AG04449 (cell line): ENCODE data around the gene SNX17.

Experiments used
- CTCF ChIA-PET: fragments of 350-600 bp; formaldehyde crosslinking; extraction: SDS; loops from one replicate; lab custom pipeline; 2021; ENCODE audit warnings: antibody characterized with exemption; lab: Yijun Ruan, JAX
- POLR2A ChIA-PET: fragments of 400-600, 350-600 bp; formaldehyde crosslinking; extraction: SDS; loops from one replicate; lab custom pipeline; 2020; ENCODE audit warnings: antibody characterized with exemption, inconsistent platforms; lab: Yijun Ruan, JAX
- DNase-seq: peaks from one replicate; pipeline ENCODE4 v3.0.0-alpha.2; 2010; ENCODE audit warnings: low read depth, low spot score
- H3K4me3 ChIP-seq: 2 replicates; pipeline ENCODE4 v1.5.1; 2011; ENCODE audit warnings: low read depth, mild to moderate bottlenecking, control low read depth, low read length
- TF ChIP-seq, protein P1 (sequence below): IDR thresholded peaks from one replicate; pipeline ENCODE4 v1.5.1; 2011; ENCODE audit warnings: mild to moderate bottlenecking, moderate library complexity, low read length, control low read depth, inconsistent platforms; ENCODE audit not compliant: insufficient read depth; ENCODE audit errors: missing control alignments

SNX17 gene

DNA sequence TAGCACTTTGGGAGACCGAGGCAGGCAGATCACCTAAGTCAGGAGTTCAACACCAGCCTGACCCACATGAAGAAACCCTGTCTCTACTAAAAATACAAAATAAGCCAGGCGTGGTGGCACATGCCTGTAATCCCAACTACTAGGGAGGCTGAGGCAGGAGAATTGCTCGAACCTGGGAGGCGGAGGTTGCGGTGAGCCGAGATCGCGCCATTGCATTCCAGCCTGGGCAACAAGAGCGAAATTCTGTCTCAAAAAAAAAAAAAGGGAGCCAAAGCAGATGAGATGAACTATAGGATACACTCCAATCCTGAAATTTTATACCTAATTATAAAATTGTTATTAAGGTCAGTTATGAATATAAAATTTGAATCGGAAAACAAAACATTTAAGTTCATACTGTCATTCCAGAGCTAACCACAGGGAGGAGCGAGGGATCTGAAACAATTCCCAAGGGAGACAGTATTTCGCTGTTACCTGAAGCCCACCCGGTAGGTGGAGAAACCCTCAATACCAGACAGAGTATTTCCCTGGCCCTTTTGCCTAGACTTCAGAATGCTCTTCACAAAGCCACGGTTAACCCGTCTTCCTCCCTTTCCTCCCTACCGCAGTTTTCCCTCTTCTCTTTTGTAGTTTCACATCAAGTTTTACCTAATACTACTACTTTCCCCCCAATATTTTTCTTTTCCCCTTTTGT, 37.5 kb downstream of the SNX17 start:
- DNase-seq: no peak
- peak overlapping the region; percentile 88 for H3K4me3 ChIP-seq
- TF ChIP-seq, protein P1, sequence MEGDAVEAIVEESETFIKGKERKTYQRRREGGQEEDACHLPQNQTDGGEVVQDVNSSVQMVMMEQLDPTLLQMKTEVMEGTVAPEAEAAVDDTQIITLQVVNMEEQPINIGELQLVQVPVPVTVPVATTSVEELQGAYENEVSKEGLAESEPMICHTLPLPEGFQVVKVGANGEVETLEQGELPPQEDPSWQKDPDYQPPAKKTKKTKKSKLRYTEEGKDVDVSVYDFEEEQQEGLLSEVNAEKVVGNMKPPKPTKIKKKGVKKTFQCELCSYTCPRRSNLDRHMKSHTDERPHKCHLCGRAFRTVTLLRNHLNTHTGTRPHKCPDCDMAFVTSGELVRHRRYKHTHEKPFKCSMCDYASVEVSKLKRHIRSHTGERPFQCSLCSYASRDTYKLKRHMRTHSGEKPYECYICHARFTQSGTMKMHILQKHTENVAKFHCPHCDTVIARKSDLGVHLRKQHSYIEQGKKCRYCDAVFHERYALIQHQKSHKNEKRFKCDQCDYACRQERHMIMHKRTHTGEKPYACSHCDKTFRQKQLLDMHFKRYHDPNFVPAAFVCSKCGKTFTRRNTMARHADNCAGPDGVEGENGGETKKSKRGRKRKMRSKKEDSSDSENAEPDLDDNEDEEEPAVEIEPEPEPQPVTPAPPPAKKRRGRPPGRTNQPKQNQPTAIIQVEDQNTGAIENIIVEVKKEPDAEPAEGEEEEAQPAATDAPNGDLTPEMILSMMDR: peak; percentile 48
- POLR2A ChIA-PET: no interaction called here
- CTCF ChIA-PET: interaction anchor here (0.7 to 6.1 kb wide), 10 partner anchors 10 to 275 kb away, joined by 3 to 57 read pairs (median 4); partner anchors contain the start of genes IFT172 and NRBP1

DNA sequence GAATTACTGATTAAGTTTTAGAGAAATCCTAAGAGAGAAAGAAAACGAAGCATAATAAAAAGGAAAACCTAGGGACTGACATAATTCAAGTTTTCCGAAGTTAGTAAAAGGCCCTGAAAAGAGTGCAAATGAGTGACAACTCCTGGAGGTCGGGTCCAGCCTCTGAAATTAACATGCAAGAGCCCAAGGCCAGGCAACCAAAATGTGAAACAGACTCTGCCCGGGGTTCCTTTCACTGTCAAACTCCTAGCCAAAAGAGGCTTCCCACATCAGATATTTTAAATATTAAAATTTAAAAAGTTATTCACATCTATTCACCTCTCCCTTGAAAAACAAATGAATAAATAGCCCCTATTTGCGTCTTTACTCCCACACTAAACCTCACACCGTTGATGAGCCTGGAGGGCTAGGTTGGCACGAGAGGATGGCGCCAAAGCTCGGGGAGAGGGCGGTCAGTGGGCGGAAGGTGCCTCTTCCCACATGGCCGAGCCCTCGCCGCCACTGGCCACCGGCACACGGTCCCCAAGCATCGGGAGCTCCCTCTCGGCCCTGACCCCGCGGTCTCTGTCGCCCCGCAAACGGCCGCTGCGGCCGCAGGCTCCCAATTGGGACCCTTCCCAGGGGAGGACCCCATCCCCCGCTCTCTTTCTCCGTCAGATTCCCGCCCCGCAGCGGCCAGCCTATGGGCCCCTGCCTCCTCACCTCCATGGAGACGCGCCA, 38.3 kb downstream of the SNX17 start:
- ChIA-PET CTCF (interaction anchor here (1.0 to 6.1 kb wide), 9 partner anchors 11 to 274 kb away, joined by 3 to 57 read pairs (median 5); partner anchors contain the start of gene IFT172), POLR2A (interaction anchor here (0.8 to 2.5 kb wide), 4 partner anchors 20 to 52 kb away, joined by 3 to 18 read pairs (median 8); partner anchors contain the start of genes GTF3C2 and NRBP1)
- peak overlapping the region; percentile 88 for H3K4me3 ChIP-seq
- no peak for DNase-seq
- TF ChIP-seq, protein P1: no peak

DNA sequence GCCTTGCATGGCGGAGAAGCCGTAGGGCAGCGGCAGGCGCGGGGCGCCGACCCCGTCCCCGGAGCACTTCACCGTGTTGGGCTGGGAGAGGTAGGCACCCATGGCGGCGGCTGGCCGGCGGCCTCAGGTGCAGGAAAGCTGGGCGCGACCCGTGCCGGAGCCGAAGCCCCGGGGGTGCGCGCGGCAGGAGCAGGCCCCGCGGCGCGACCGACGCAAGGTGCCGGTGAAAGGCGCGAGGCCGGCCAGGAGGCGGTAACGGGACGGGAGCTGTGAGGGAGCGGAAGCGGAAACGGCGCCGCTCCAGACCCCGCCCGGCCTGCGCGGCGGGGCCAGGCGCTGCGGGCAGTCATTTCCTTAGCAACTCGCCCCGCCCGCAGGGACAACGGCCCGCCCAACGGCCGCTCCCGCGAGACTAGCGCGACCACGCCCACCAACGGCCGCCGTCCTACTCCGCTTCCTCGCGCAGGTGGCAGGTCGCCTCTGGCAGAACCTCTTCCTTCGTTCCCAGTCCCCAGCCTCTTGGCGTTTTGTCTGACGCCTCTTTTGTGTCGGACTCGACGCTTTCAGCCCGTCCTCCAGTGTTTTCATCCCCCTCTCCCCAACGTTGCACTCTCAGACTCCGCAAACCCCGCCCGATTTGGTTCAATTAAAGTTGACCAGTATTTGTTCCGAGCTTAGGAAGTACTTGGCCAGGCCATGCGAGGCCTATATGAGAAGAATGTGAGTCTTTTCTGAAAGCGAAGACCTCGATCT, 39.1 kb downstream of the SNX17 start, which contains the start of gene PPM1G:
Gene PPM1G, minus strand, starts transcription at position 271 of the 753 bp plus-strand sequence. Its CDS starts 169 bp downstream, at position 102.
- ChIA-PET CTCF (interaction anchor here (0.6 to 6.1 kb wide), 8 partner anchors 11 to 274 kb away, joined by 3 to 57 read pairs (median 4); partner anchors contain the start of genes SLC4A1AP and SUPT7L), POLR2A (interaction anchor here (0.8 to 2.5 kb wide), 6 partner anchors 19 to 52 kb away, joined by 3 to 18 read pairs (median 4); partner anchors contain the start of genes GTF3C2, NRBP1 and ZNF513)
- DNase-seq: peak; percentile 34
- TF ChIP-seq, protein P1: no peak
- peak within 1 kb of the TSS; percentile 88 for H3K4me3 ChIP-seq

DNA sequence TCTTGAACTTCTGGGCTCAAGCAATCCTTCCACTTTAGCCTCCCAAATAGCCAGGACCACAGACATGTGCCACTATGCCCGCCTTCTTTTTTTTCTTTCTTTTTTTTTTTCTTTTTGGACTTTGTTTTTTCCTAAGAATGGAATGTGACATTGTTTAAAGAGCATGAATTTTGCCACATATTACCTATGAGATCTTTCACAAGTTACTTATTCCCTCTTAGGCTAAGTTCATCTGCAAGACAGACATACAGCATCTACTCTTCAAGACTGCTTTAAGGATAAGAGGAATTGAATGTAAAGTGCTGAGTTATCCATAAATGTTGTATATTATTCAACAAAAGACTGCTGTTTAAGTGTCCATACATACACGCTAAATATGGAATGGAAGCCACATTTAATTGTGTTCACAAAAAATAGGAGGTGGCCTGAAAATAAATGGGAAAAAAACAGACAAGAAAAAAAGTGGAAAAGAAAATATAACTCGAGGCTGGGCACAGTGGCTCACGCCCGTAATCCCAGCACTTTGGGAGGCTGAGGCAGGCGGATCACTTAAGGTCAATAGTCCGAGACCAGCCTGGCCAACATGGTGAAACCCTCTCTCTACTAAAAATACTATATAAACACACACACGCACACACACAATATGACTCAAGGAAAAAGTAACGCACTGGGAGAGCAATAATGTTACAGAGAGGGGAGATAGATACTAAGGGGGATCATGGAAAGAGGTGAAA, 42.2 kb downstream of the SNX17 start:
- ChIA-PET POLR2A (no interaction called here), CTCF (no interaction called here)
- H3K4me3 ChIP-seq: no peak overlapping the region
- no peak for DNase-seq
- TF ChIP-seq, protein P1: no peak

DNA sequence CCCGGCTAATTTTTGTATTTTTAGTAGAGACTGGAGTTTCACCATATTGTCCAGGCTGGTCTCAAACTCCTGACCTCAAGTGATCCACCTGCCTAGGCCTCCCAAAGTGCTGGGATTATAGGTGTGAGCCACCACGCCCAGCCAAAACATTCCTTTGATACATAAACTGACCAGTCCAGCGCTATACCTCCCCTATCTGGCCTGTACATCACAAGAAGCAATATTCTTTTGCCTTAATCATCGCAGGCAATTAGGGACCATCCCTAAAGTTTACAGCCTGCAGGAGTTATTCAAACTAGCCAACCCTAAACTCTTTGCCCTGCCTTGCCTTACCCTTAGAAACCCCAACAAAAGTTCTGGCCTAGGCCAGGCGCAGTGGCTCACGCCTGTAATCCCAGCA, 45.7 kb downstream of the SNX17 start:
- TF ChIP-seq, protein P1: no peak
- CTCF ChIA-PET: no interaction called here
- no peak overlapping the region for H3K4me3 ChIP-seq
- POLR2A ChIA-PET: no interaction called here
- DNase-seq: no peak
